HepG2 (cell line): ENCODE results near the gene IFT122. TPM values are rescaled to one million over a fixed set of nuclear protein-coding genes. Genes with fewer than 3 reads are reported as not detected.

ENCODE experiments used
- BHLHE40 ChIP-seq: IDR thresholded peaks from 2 replicates; pipeline ENCODE4 v1.6.1; 2011; ENCODE audit warnings: low read length, improper control_type of control experiment
- BRCA1 ChIP-seq: sonication (generic); formaldehyde crosslinking; IDR thresholded peaks from 2 replicates; pipeline ENCODE4 v1.4.0; 2020; ENCODE audit warnings: missing genetic modification reagents
- CBX1 ChIP-seq: IDR thresholded peaks from one replicate; pipeline ENCODE4 v1.6.1; 2016; ENCODE audit warnings: antibody characterized with exemption, low read depth
- GABPB1 ChIP-seq: IDR thresholded peaks from 2 replicates; pipeline ENCODE4 v1.6.1; 2016; ENCODE audit warnings: mild to moderate bottlenecking, missing genetic modification reagents, moderate library complexity, missing compliant biosample characterization
- GMEB2 ChIP-seq: IDR thresholded peaks from 2 replicates; pipeline ENCODE4 v1.6.1; 2016; ENCODE audit warnings: missing biosample characterization, missing genetic modification reagents, low read depth
- JUN ChIP-seq: sonication (generic); formaldehyde crosslinking; IDR thresholded peaks from 2 replicates; pipeline ENCODE4 v1.4.0; 2020; ENCODE audit warnings: mild to moderate bottlenecking, missing genetic modification reagents
- MEIS1 ChIP-seq: sonication (generic); formaldehyde crosslinking; IDR thresholded peaks from 2 replicates; pipeline ENCODE4 v1.9.0; 2021; ENCODE audit warnings: mild to moderate bottlenecking, missing genetic modification reagents, moderate library complexity, borderline replicate concordance
- MYC ChIP-seq: sonication (generic); formaldehyde crosslinking; IDR thresholded peaks from 2 replicates; pipeline ENCODE4 v1.9.0; 2021; ENCODE audit warnings: missing genetic modification reagents, borderline replicate concordance
- NBN ChIP-seq: fragments of 450-650 bp; conservative IDR thresholded peaks from 2 replicates; pipeline ENCODE4 v1.6.1; 2017
- NCOR1 ChIP-seq: fragments of 200-600 bp; sonication (generic); IDR thresholded peaks from 2 replicates; pipeline ENCODE4 v1.7.0; 2017; ENCODE audit warnings: antibody characterized with exemption, low read length, borderline replicate concordance
- NFKB2 ChIP-seq: sonication (generic); formaldehyde crosslinking; IDR thresholded peaks from 2 replicates; pipeline ENCODE4 v1.4.0; 2020; ENCODE audit warnings: missing genetic modification reagents, borderline replicate concordance
- PBX3 ChIP-seq: sonication (generic); formaldehyde crosslinking; IDR thresholded peaks from 2 replicates; pipeline ENCODE4 v1.8.1; 2023; ENCODE audit warnings: missing genetic modification reagents, inconsistent platforms, borderline replicate concordance
- PHF5A ChIP-seq: IDR thresholded peaks from one replicate; pipeline ENCODE4 v1.6.1; 2018; ENCODE audit warnings: low read depth, missing genetic modification reagents; ENCODE audit not compliant: unreplicated experiment
- SP1 ChIP-seq, 2 experiments: fragments of 450-650 bp in 1 of 2; sonication (generic) in 1 of 2; formaldehyde crosslinking in 1 of 2; IDR thresholded peaks; 2 replicates each; pipeline versions ENCODE4 v1.4.0 to v1.6.1; 2016 to 2020; ENCODE audit warnings: missing genetic modification reagents in 1 of 2
- ZNF619 ChIP-seq: sonication (generic); formaldehyde crosslinking; IDR thresholded peaks from 2 replicates; pipeline ENCODE4 v1.4.0; 2020; ENCODE audit warnings: mild to moderate bottlenecking, missing genetic modification reagents
- ZSCAN5A ChIP-seq: sonication (generic); formaldehyde crosslinking; IDR thresholded peaks from 2 replicates; pipeline ENCODE4 v1.8.0; 2022; ENCODE audit warnings: mild to moderate bottlenecking, missing genetic modification reagents, borderline replicate concordance
- polyA plus RNA-seq, 8 experiments: library from polyadenylated mRNA; depleted of rRNA in 3 of 8; stranded (reverse) in 7 of 8; unstranded in 1 of 8; fragments of >200 nt; fragmentation: Illumina TruSeq in 4 of 8; extraction: Trizol in 4 of 8; gene quantifications; 2 replicates each; pipeline versions ENCODE4 v1.2.1 to v1.2.3, GENCODE V29; 2011 to 2016; ENCODE audit warnings: low read depth in 4 of 8, missing spikeins in 1 of 8, mixed read lengths in 1 of 8; ENCODE audit not compliant: insufficient read depth in 1 of 8
- total RNA-seq, 5 experiments: library from RNA; depleted of rRNA; stranded (reverse); fragments of >200 nt; fragmentation: Illumina TruSeq; extraction: Trizol; gene quantifications; 2 replicates each; pipeline ENCODE4 v1.2.3, GENCODE V29; 2016; ENCODE audit warnings: low read depth in 1 of 5
- TF ChIP-seq, protein P1 (sequence below): sonication (generic); formaldehyde crosslinking; IDR thresholded peaks from 2 replicates; pipeline ENCODE4 v1.4.0; 2020; ENCODE audit warnings: missing genetic modification reagents, mild to moderate bottlenecking, borderline replicate concordance
- TF ChIP-seq, protein P2 (sequence below): sonication (generic); formaldehyde crosslinking; IDR thresholded peaks from 2 replicates; pipeline ENCODE4; 2020; ENCODE audit warnings: missing genetic modification reagents, mild to moderate bottlenecking, borderline replicate concordance

Gene IFT122
- total and polyA plus RNA-seq, 2 of the 13 experiments (the other 11 are each of a cell fraction or from before 2014, with no cell fraction given), result 10.1 to 10.3 TPM

DNA sequence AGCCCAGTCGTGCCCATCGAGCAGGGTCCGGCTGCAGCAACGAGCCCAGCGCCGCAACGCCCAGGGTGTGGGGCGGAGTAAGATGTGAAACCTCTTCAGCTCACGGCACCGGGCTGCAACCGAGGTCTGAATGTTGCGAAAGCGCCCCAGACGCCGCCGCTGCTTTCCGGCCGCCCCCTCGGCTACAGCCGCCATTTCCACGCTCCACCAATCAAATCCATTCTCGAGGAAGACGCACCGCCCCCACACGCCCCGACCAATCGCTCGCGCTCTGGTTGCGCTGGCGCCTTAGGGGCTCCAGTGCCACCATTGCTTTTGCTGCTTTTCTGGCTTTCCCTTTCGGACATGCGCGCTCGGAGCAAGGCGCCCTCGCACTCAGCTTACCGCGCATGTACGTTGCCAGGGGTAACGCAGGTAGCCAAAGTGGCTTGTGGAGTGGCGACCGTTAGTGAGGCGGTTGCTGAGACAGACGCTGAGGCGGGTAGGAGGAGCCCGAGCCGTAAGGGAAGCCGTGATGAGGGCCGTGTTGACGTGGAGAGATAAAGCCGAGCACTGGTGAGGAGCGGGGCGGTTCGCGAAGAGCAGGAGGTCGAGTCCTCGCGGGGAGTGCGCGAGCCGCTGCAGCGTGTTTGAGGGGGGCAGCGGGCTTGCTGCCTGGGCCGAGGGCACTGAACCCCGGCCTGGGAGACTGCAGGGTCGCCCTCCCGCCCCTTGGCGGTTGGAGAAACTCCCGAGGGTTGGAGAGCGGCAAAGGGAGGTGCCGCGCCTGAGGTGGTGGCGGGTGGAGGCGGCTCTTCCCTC is at the start of gene IFT122, which contains the start of gene MBD4 (continued):
- TF ChIP-seq, protein P1, sequence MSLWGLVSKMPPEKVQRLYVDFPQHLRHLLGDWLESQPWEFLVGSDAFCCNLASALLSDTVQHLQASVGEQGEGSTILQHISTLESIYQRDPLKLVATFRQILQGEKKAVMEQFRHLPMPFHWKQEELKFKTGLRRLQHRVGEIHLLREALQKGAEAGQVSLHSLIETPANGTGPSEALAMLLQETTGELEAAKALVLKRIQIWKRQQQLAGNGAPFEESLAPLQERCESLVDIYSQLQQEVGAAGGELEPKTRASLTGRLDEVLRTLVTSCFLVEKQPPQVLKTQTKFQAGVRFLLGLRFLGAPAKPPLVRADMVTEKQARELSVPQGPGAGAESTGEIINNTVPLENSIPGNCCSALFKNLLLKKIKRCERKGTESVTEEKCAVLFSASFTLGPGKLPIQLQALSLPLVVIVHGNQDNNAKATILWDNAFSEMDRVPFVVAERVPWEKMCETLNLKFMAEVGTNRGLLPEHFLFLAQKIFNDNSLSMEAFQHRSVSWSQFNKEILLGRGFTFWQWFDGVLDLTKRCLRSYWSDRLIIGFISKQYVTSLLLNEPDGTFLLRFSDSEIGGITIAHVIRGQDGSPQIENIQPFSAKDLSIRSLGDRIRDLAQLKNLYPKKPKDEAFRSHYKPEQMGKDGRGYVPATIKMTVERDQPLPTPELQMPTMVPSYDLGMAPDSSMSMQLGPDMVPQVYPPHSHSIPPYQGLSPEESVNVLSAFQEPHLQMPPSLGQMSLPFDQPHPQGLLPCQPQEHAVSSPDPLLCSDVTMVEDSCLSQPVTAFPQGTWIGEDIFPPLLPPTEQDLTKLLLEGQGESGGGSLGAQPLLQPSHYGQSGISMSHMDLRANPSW (CRISPR knock-in tag), result peak; percentile 58; the same call in 1 of the 2 replicates
- no peak for TF ChIP-seq NBN
- no peak; the same call in 1 of the 2 replicates for TF ChIP-seq NCOR1
- TF ChIP-seq SP1 (IDR thresholded peaks at IDR 0.05), result 0 out of 2 replicates have a peak, but pooled peaks have one; percentile 43
- TF ChIP-seq SP1 (CRISPR knock-in tag; IDR thresholded peaks at IDR 0.05), result peak; percentile 94
- TF ChIP-seq BRCA1, result no peak
- TF ChIP-seq GMEB2 (CRISPR knock-in tag), result no peak
- TF ChIP-seq MEIS1 (CRISPR knock-in tag), result peak; percentile 47; the same call in 1 of the 2 replicates
- peak; percentile 24 for TF ChIP-seq PHF5A (CRISPR knock-in tag)
- TF ChIP-seq CBX1, result no peak
- no peak for TF ChIP-seq BHLHE40
- TF ChIP-seq PBX3, result no peak
- TF ChIP-seq ZNF619, result peak; percentile 57; the same call in 1 of the 2 replicates
- TF ChIP-seq, protein P2, sequence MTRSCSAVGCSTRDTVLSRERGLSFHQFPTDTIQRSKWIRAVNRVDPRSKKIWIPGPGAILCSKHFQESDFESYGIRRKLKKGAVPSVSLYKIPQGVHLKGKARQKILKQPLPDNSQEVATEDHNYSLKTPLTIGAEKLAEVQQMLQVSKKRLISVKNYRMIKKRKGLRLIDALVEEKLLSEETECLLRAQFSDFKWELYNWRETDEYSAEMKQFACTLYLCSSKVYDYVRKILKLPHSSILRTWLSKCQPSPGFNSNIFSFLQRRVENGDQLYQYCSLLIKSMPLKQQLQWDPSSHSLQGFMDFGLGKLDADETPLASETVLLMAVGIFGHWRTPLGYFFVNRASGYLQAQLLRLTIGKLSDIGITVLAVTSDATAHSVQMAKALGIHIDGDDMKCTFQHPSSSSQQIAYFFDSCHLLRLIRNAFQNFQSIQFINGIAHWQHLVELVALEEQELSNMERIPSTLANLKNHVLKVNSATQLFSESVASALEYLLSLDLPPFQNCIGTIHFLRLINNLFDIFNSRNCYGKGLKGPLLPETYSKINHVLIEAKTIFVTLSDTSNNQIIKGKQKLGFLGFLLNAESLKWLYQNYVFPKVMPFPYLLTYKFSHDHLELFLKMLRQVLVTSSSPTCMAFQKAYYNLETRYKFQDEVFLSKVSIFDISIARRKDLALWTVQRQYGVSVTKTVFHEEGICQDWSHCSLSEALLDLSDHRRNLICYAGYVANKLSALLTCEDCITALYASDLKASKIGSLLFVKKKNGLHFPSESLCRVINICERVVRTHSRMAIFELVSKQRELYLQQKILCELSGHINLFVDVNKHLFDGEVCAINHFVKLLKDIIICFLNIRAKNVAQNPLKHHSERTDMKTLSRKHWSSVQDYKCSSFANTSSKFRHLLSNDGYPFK, result peak; percentile 91; the same call in 1 of the 2 replicates
- no peak for TF ChIP-seq JUN (CRISPR knock-in tag)
- TF ChIP-seq GABPB1 (CRISPR knock-in tag), result peak; percentile 83
- peak; percentile 49; the same call in 1 of the 2 replicates for TF ChIP-seq MYC (CRISPR knock-in tag)
- TF ChIP-seq ZSCAN5A (CRISPR knock-in tag), result no peak
- TF ChIP-seq NFKB2 (CRISPR knock-in tag), result peak; percentile 63; the same call in 1 of the 2 replicates
